ENCODE measurements around the gene LRGUK. TPM values are rescaled to one million over a fixed set of nuclear protein-coding genes. Genes with fewer than 3 reads are reported as not detected.

Gene LRGUK
- total RNA-seq, 1 experiment from 2014 or later, result 1.5 TPM

DNA sequence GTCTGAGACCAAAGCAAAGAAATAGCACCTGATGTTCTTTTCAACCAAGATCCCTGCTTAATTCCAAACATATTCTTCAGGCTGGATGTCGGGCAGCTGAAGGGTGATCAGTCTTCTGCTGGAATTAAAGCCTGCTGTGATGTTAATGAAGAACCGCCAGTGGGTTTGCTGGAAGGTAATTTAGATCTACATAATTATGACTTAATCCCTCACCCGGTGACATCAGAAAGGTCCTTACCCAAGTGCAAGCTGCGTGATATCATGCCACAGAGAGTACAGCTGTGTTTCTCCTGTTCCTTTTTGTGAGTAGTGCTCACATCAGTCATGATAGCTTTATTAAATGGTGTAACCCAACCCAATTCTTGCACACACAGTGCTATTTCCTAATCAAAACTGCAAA lies 29.1 kb upstream of the LRGUK start:
- Histone ChIP-seq H3K14ac (ENCODE audit: insufficient read depth, low read length) (no peak overlapping the region), H4K91ac (ENCODE audit: insufficient read length, low read depth, low read length) (no peak overlapping the region), H3K9ac (ENCODE audit: extremely low read depth, insufficient read length, low read length) (no peak overlapping the region), H4K8ac (replicated peaks; ENCODE audit: insufficient read length, low read depth, low read length) (no peak overlapping the region), H4K20me1 (ENCODE audit: control insufficient read depth, insufficient read depth, insufficient read length) (no peaks in the 10 kb centered on the region), H3K18ac (ENCODE audit: insufficient read length, low read depth, low read length) (no peak overlapping the region), H4K5ac (ENCODE audit: insufficient read length, low read depth, low read length) (no peak overlapping the region), H2BK5ac (ENCODE audit: insufficient read length, low read length) (no peak overlapping the region), H3K79me2 (ENCODE audit: insufficient read depth, low read length) (no peaks in the 10 kb centered on the region), H2BK15ac (ENCODE audit: low read depth, low read length) (no peak overlapping the region), H2AK5ac (ENCODE audit: insufficient read length, low read length) (no peak overlapping the region), H3K23ac (ENCODE audit: insufficient read length, low read depth, low read length) (no peak overlapping the region), H2BK20ac (ENCODE audit: low read depth, low read length, poor library complexity, severe bottlenecking) (no peak overlapping the region), H3K4me2 (ENCODE audit: insufficient read depth, insufficient read length, low read length) (no peak overlapping the region), H3T11ph (ENCODE audit: low read length) (no peak overlapping the region), H3K4ac (ENCODE audit: low read depth, low read length) (no peak overlapping the region), H3K56ac (ENCODE audit: insufficient read length, low read depth, low read length) (no peak overlapping the region), H2AFZ (ENCODE audit: low read length) (no peak overlapping the region), H3K79me1 (ENCODE audit: insufficient read depth, low read depth, low read length, poor library complexity, severe bottlenecking) (no peaks in the 10 kb centered on the region), H3K27ac (ENCODE audit: insufficient read length, low read depth, low read length) (no peak overlapping the region), H3K9me3 (ENCODE audit: control insufficient read depth, low read depth, low read length) (no peaks in the 10 kb centered on the region), H2BK120ac (ENCODE audit: low read depth, low read length, poor library complexity, severe bottlenecking) (no peak overlapping the region), H3K4me1 (ENCODE audit: insufficient read depth, low read length) (no peaks in the 10 kb centered on the region), H2BK12ac (ENCODE audit: insufficient read length, low read depth, low read length) (no peak overlapping the region), H3K23me2 (ENCODE audit: insufficient read length, low read depth, low read length, poor library complexity, severe bottlenecking) (no peaks in the 10 kb centered on the region), H3K27me3 (ENCODE audit: insufficient read depth, low read length) (no peaks in the 10 kb centered on the region)
- TF ChIP-seq, protein P1, sequence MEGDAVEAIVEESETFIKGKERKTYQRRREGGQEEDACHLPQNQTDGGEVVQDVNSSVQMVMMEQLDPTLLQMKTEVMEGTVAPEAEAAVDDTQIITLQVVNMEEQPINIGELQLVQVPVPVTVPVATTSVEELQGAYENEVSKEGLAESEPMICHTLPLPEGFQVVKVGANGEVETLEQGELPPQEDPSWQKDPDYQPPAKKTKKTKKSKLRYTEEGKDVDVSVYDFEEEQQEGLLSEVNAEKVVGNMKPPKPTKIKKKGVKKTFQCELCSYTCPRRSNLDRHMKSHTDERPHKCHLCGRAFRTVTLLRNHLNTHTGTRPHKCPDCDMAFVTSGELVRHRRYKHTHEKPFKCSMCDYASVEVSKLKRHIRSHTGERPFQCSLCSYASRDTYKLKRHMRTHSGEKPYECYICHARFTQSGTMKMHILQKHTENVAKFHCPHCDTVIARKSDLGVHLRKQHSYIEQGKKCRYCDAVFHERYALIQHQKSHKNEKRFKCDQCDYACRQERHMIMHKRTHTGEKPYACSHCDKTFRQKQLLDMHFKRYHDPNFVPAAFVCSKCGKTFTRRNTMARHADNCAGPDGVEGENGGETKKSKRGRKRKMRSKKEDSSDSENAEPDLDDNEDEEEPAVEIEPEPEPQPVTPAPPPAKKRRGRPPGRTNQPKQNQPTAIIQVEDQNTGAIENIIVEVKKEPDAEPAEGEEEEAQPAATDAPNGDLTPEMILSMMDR (conservative IDR thresholded peaks at IDR 0.05), result no peak
- DNase-seq, result no peak
- peaks cover 10 to 31% (median 27%) of the 10 kb centered on the region in 3 experiments for H3K36me3 Mint-ChIP-seq (ENCODE audit: insufficient read depth in 1 of 3, low read depth in 3 of 3)
- H3K4me1 Mint-ChIP-seq, result peaks cover 12 to 13% of the 10 kb centered on the region in 2 experiments
- no peak overlapping the region for H3K27ac Mint-ChIP-seq
- WGBS (ENCODE audit: extremely low coverage, insufficient read length, low lambda C conversion rate), result no CpG with 5 or more reads among the region's 4 CpGs
- peaks cover 38 to 42% of the 10 kb centered on the region in 2 experiments for H3K9me3 Mint-ChIP-seq
- H3K4me3 Mint-ChIP-seq, result no peak overlapping the region
- no peaks in the 10 kb centered on the region for H3K27me3 Mint-ChIP-seq (ENCODE audit: low read depth)
